NCI-H1436 (cell line): ENCODE measurements around the gene USP26.
"Not testable (repeated sequence)": the region's sequence is repeated elsewhere in the genome, so short reads cannot be mapped to it uniquely, and the experiment has no call there.

Experiments used
- DNase-seq: peaks from one replicate; lab custom pipeline; 2025; lab: John Stamatoyannopoulos, UW

The USP26 gene

GRCh38 chrX:133018229-133018628 lies 78.7 kb downstream of the USP26 start:
- DNase-seq = no peak

DNA sequence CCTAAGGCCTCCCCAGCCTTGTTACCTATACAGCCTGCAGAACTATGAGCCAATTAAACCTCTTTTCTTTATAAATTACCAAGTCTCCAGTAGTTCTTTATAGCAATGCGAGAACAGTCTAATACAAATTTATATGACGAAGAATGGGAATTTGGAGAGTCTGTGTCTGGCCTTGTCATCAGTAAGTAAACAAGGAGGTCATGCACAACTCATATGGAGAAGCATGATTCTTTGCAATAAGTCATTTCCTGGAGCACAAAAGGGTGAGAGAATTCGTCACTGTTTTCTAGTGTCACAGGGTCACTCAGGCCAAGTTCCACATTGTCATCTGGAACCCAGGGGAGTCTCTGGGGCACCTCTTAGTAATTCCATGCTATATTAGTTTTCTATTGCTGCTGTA lies 89.5 kb downstream of the USP26 start:
- no peak for DNase-seq

DNA sequence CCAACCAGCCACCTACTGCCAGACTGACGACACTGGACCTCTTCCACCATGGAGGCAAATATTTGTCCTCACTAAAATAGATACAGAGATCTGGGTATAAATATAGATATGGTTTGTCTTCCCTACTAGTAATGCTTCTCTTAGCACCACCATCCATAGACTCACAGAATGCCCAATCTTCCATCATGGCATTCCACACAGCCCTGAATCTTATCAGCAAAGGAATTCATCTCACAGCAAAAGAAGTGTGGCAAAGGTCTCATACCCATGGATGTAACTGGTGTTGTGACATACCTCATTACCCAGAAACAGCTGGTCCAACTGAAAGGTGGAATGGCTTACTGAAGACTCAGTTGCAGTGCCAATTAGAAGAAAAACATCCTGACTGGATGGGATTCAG lies 91.3 kb downstream of the USP26 start:
- DNase-seq = no peak

- no peak for DNase-seq
Observed at GRCh38 chrX:133005042-133005441, 91.9 kb downstream of the USP26 start.

DNA sequence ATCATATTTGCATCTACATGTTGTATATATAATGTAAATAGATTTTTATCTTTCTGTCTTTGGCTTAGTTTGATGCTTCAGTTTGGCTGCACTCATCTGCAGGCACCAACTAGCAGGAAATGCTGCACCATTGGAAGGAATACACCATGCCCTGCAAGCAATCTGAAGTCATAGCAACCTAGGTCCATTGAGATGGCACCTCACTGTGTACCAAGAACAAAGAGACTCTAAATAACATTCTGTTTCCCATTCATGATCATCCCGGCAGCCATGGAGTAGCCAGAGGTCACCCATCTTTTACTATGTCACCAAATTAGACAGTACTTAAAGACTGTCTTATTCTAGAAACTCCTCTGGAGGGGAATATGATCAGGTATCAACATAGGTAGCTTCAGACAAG lies 97.7 kb downstream of the USP26 start:
- no peak for DNase-seq

GRCh38 chrX:132990835-132991234 lies 106.1 kb downstream of the USP26 start:
- no peak for DNase-seq

DNA sequence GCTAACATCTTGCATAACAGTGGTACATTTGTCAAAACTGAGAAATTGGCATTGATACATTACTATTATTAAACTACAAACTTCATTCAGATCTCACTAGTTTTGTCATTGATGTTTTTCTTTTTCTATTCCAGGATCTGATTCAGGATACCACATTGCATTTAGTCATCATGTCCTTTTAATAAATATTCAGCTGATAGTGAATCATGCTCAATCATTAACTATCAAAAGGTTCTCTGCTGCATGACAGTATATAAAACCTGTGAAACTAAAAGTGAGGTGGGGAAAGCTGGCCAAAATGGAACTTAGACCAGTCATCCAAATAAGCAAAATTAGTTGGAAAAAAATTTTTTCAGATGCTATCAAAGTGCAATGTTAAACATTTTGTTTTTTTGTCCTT lies 110.4 kb downstream of the USP26 start:
- no peak for DNase-seq

DNA sequence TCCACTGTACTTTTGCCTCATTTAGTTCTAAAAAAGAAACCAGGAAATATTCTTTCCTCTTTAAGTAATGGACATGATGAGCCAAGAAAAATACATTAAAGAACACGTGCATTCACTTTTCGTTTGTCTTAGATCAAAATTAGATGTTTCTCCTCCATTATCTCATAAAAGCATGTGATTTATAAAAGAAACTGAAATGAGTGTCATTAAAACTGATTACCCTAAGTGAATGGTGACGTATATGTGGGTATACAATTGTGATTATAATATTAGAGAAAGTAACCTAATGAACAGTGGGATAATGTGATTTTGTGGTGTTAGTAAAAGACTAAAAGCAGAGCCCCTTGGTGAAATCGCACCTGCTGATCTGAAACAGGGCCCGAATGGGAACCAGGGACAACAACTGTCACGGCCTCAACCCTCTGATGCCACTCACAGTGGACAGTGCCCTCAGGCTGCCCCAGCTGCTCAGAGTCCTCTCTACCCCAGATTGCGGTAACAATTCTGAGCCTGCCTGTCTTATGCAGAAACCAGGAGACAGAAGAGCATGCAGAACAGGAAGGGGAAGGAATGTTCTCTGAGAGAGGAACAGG lies 112.8 kb downstream of the USP26 start:
- DNase-seq = no peak

DNA sequence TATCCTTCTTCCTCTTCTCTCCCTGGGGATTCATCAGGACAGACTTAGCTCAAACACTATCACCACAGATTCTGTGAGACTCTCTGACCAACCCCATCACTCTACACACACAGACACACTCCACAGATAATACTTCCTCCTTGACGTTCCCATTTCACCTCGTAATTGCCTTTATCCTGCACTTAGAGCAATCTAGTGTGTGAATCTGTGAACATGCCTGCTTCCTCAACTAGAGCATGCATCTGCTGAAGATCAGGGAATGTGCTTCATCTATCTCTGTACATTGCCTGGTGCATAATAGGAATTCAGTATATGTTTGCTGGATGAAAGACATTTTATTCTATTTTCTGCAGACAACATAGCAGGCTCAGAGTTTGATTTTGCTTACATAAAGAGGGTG lies 113.4 kb downstream of the USP26 start:
- DNase-seq = no peak

GRCh38 chrX:132980035-132980434 lies 116.9 kb downstream of the USP26 start:
- not testable (repeated sequence) for DNase-seq
